SK-N-MC (cell line): ENCODE measurements around the gene COPS7B.

Experiments
- EZH2 ChIP-seq: fragments of 200-600 bp; sonication (generic); IDR thresholded peaks from one replicate; pipeline ENCODE4 v1.6.1; 2017; ENCODE audit warnings: antibody characterized with exemption
- POLR2AphosphoS5 ChIP-seq: IDR thresholded peaks from 2 replicates; pipeline ENCODE4 v1.6.1; 2012; ENCODE audit warnings: mild to moderate bottlenecking, low read depth, low read length, borderline replicate concordance

DNA sequence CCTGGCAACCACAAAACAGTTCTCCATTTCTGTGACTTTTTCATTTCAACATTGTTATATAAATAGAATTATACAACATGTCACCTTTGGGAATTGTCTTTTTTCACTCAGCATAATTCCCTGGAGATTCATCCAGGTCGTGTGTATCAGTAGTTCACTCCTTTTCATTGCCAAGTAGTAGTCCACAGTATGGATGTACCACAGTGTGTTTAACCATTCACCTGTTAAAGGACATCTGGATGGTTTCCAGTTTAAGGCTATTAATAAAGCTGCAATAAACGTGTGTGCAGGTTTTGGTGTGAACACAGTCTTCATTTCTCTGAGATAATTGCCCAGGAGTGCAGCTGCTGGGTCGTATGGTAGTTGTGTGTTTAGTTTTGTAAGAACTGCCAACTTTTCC lies 35.7 kb downstream of the COPS7B start:
- no peak for TF ChIP-seq EZH2
- no peak for TF ChIP-seq POLR2AphosphoS5
